ENCODE results near the gene ITM2B.
"Not testable (repeated sequence)": the region's sequence is repeated elsewhere in the genome, so short reads cannot be mapped to it uniquely, and the experiment has no call there.

The ITM2B gene

DNA sequence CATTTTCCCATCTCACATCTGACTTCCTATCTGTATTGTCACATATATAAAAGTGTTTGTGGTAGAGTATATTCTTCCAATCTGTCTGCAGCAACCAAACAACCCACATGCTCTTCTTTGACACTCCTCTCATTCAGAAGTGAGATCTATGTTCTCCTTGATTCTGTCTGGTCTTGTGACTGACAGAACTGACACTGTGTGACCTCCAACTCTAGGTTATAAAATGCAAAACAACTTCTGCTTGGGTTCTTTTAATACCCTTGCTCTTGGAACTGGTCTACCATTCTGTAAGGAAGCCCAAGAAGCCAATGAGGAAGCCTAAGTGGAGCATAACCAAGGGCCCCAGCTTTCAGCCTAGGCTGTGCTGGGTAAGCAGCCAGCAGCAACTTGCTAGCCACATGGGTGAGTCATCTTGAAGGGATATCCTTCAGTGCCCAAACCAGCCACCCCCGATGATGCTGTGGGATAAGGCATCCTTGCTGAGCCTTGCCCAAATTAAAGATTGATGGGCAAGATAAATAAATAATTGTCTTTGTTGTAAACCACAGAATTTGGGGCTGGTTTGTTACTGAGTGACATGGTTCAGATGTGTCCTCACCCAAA lies 18.4 kb upstream of the ITM2B start:
- DNase-seq (ENCODE audit: low read depth in 1 of 2, low spot score in 1 of 2) = no peak
- TF ChIP-seq JUND (IDR thresholded peaks at IDR 0.05; ENCODE audit: low read depth) = no peak
- in situ Hi-C loops (cut with HindIII; ENCODE audit: low pct_unique_long_range_greater_than_20kb, low sequenced_read_pairs) = no loop called here

DNA sequence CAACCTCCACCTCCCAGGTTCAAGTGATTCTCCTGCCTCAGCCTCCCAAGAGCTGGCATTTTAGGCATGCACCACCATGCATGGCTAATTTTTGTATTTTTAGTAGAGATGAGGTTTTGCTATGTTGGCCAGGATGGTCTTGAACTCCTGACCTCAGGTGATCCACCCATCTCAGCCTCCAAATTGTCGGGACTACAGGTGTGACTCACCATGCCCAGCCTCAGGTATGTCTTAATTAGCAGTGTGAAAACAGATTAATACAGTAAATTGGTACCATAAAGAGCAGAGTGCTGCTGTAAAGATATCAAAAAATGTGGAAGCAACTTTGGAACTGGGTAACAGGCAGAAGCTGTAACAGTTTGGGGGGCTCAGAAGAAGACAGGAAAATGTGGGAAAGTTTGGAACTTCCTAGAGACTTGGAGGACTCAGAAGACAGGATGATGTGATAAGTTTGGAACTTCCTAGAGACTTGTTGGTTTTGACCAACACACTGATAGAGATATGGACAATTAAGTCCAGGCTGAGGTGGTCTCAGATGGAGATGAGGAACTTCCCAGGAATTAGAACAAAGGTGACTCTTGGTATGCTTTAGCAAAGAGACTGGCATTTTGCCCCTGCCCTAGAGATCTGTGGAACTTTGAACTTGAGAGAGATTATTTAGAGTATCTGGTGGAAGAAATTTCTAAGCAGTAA lies 17.3 kb upstream of the ITM2B start:
- DNase-seq (ENCODE audit: low read depth in 1 of 2, low spot score in 1 of 2); in situ Hi-C loops (cut with HindIII; ENCODE audit: low pct_unique_long_range_greater_than_20kb, low sequenced_read_pairs): not testable (repeated sequence)

DNA sequence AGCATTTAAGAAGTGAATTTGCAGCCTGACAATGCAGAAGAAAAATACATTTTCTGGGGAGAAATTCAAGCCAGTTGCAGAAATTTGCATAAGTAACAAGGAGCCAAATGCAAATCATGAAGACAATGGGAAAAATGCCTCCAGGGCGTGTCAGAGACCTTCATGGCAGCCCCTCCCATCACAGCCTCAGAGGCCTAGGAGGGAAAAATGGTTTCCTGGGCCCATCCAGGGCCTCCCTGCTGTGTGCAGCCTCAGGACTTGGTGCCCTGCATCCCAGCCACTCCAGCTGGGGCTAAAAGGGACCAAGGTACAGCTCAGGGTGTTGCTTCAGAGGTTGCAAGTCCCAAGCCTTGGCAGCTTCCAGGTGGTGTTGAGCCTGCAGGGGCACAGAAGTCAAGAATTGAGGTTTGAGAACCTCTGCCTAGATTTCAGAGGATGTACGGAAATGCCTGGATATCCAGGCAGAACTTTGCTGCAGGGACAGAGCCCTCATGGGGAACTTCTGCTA lies 16.7 kb upstream of the ITM2B start:
- in situ Hi-C loops (cut with HindIII; ENCODE audit: low pct_unique_long_range_greater_than_20kb, low sequenced_read_pairs) = no loop called here
- no peak for DNase-seq (ENCODE audit: low read depth in 1 of 2, low spot score in 1 of 2)
- no peak for TF ChIP-seq JUND (IDR thresholded peaks at IDR 0.05; ENCODE audit: low read depth)

DNA sequence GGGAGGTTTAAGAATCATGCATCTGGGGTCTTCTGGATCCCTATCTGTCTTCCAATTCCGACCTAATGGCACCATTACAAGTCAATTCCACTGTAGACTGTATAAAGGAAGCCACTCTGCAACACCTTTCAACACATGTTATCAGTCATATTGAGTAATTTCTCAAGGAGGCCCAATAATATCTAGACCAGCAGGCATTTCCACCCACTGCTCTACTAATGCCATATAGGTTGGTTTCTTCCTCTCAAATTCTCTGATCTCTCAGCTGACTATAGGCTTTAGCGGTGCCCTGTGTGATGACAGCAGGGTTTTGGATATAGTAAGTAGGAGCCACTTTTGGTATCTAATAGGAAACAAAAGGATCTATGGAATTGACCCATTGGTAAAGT lies 12.4 kb upstream of the ITM2B start:
- TF ChIP-seq JUND (IDR thresholded peaks at IDR 0.05; ENCODE audit: low read depth) = no peak
- no peak for DNase-seq (ENCODE audit: low read depth in 1 of 2, low spot score in 1 of 2)
- in situ Hi-C loops (cut with HindIII; ENCODE audit: low pct_unique_long_range_greater_than_20kb, low sequenced_read_pairs) = no loop called here

- no peak for DNase-seq (ENCODE audit: low read depth in 1 of 2, low spot score in 1 of 2)
- TF ChIP-seq JUND (IDR thresholded peaks at IDR 0.05; ENCODE audit: low read depth) = no peak
Observed at GRCh38 chr13:48220981-48221685, 11.9 kb upstream of the ITM2B start.

DNA sequence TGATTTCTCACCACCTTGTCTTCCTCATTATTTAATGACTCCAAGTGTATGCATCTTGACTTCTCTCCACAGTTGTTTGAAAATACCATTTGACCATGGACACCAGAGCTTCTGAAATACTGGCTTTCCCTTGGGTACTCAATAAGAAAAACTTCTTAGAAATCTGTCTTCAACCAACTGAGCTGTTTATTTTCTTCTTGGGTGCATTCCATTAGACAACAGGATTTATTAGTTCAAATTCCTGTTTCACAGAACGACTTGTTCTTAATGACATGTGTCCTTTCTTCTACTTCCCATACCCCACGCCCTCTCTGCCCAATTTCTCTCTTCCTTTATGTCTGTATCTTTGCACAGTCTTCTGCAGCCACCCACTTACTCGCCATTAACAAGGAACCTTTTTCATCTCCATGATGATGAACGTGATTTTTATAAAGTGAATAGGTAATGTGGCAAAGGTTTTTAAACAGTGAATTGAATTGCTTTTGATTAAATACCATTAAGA lies 11.3 kb upstream of the ITM2B start:
- TF ChIP-seq JUND (IDR thresholded peaks at IDR 0.05; ENCODE audit: low read depth) = no peak
- no peak for DNase-seq (ENCODE audit: low read depth in 1 of 2, low spot score in 1 of 2)
- in situ Hi-C loops (cut with HindIII; ENCODE audit: low pct_unique_long_range_greater_than_20kb, low sequenced_read_pairs) = no loop called here

More at GRCh38 chr13:48220981-48221685, 11.9 kb upstream of the ITM2B start:
- in situ Hi-C loops (cut with HindIII; ENCODE audit: low pct_unique_long_range_greater_than_20kb, low sequenced_read_pairs) = no loop called here

DNA sequence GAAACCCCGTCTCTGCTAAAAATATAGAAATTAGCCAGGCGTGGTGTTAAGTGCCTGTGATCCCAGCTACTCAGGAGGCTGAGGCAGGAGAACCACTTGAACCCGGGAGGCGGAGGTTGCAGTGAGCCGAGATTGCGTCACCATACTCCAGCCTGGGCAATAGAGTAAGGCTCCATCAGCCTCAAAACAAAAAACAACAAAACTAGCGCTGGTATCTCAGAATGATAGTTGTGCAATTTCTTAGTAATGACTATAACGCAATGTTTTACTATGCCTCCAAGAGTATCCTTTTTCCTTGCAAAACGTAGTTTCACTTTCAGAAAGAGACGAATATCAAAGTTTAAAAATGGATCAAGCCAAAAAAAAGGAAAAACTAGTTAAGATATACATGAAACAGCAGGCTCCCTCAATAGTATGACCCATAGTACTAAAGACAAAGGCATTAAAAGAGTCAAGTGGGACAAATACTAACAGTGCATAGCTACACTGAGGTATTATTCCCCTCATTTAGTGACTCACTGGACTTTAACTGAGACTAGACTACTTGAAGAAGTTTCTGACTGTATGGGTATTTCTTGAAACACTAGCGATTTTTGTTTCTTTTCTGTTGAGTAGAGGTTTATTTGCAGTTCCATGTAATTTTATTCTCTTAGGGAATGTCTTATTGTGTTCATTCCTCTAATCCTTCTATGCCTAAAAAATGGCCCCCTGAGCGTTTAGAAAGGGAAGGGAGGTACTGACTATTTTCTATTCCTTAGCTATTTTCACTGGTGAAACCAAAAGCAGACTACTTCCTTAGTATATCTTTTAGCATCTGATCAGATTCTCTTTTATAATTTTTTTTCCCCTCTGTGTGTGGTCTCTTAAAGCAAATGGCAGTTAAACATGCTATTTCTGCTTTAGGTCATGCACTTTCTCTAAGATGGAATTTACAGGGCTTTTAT lies 10.4 kb upstream of the ITM2B start:
- no peak for DNase-seq (ENCODE audit: low read depth in 1 of 2, low spot score in 1 of 2)
- in situ Hi-C loops (cut with HindIII; ENCODE audit: low pct_unique_long_range_greater_than_20kb, low sequenced_read_pairs) = no loop called here

DNA sequence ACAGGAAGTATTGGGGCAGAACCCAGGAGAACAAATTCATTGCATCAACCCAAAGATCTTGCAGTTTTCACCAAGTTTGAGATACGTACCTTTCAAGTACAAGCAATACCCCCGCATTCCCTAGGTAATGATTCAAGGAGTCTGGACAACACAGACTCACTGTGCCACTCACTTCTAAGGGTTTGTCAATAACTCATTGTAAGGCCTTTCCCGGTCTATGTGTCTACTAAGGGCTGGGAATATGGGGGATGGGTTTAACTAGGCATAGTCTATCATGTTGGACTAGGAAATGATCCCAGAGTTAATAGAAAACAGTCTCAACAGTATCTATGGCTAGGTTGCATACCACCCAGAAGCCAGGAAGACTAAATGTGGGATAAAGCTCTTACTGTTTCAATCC lies 8.3 kb upstream of the ITM2B start:
- in situ Hi-C loops (cut with HindIII; ENCODE audit: low pct_unique_long_range_greater_than_20kb, low sequenced_read_pairs) = no loop called here
- DNase-seq (ENCODE audit: low read depth in 1 of 2, low spot score in 1 of 2) = no peak
- TF ChIP-seq JUND (IDR thresholded peaks at IDR 0.05; ENCODE audit: low read depth) = no peak

More for the DNA sequence above, 10.4 kb upstream of the ITM2B start:
- TF ChIP-seq JUND (IDR thresholded peaks at IDR 0.05; ENCODE audit: low read depth) = no peak

GRCh38 chr13:48230541-48230940 lies 2.5 kb upstream of the ITM2B start:
- in situ Hi-C loops (cut with HindIII; ENCODE audit: low pct_unique_long_range_greater_than_20kb, low sequenced_read_pairs) = no loop called here
- no peak for DNase-seq (ENCODE audit: low read depth in 1 of 2, low spot score in 1 of 2)
- no peak for TF ChIP-seq JUND (IDR thresholded peaks at IDR 0.05; ENCODE audit: low read depth)

DNA sequence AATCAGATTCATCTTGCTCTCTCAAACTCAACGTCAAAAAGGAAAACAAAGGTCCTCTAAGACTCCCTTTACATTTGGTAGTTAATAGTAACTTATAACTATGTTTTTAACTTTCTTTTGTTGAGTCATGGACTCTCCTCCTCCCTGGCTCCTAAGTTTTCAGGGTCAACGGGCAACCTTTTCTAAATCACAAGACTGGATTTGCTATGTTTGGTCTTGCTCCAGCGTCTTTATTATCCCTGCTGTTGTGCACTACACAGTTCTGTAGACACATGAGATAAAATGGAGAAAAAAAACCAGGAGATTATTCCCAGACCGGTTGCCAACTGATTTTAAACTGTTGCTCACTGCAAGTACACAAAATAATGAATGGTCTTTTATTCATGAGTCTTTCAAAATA lies 1.9 kb upstream of the ITM2B start:
- no peak for TF ChIP-seq JUND (IDR thresholded peaks at IDR 0.05; ENCODE audit: low read depth)
- in situ Hi-C loops (cut with HindIII; ENCODE audit: low pct_unique_long_range_greater_than_20kb, low sequenced_read_pairs) = no loop called here
- DNase-seq (ENCODE audit: low read depth in 1 of 2, low spot score in 1 of 2) = no peak

DNA sequence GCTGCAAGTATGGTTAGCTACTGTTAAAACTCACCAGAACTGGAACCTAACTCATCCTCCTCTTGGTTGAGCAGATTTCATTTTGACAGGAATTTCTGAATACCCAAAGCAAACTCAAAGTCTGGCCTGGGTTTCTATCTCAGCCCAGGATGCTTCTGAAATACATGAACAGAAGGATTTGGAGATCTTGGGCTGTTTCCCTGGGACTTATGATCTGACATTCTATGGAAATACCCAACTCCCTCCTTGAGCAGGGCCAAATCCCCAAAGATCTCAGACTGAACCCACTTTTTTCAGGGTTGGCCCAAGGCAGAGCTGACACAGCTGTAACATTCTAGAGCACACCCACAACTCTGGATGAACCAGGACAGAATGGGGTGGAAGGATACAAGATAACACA lies 1.1 kb upstream of the ITM2B start:
- no peak for DNase-seq (ENCODE audit: low read depth in 1 of 2, low spot score in 1 of 2)
- in situ Hi-C loops (cut with HindIII; ENCODE audit: low pct_unique_long_range_greater_than_20kb, low sequenced_read_pairs) = no loop called here
- TF ChIP-seq JUND (IDR thresholded peaks at IDR 0.05; ENCODE audit: low read depth) = no peak

DNA sequence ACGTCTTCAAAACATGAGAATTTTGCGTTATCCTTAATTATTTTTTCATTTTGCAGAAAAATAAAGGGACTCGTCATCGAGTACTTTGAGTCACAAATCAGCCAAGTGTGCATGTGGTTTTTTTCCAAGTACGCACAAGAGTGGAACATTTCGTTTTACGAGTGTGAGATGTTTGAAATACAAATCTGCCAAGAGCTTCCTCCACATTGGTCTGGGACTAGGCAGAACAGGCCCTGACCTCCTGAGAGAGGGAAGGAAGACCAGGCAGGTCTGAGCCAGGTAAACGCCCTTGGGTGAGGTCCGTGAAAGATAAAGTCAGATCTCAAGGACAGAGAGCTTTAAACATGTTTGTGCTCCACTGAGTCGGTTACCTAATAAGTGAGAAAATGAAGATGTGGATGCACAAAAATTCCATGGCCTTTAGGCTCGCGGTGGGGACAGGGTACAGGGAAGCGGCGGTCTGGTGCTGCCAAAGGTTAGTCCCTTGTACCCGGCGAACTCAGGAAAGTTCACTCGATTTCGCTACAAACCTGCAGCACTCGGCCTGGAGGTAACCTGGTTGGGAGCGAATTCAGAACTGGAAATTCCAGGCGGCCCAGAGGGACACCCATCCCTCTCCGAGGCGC lies 473 bp upstream of the ITM2B start:
- DNase-seq (ENCODE audit: low read depth in 1 of 2, low spot score in 1 of 2) = peak in 1 of 2 experiments; percentile 16
- in situ Hi-C loops (cut with HindIII; ENCODE audit: low pct_unique_long_range_greater_than_20kb, low sequenced_read_pairs) = no loop called here
- no peak for TF ChIP-seq JUND (IDR thresholded peaks at IDR 0.05; ENCODE audit: low read depth)
